PC-3 (cell line): ENCODE data around the gene FAM47E. TPM values are rescaled to one million over a fixed set of nuclear protein-coding genes. Genes with fewer than 3 reads are reported as not detected.

ENCODE experiments used
- ATAC-seq: fragments of 200-7000 bp; cut with Tn5 transposase; 2 replicates; pipeline ENCODE4 v1.9.1; 2020; ENCODE audit warnings: mild to moderate bottlenecking, moderate library complexity
- BruUV-seq: library from RNA; stranded (reverse); fragments of 400-500 nt; replicated peaks from 2 replicates; lab custom pipeline; 2021; lab: Mats Ljungman, UMichigan
- CTCF ChIA-PET: fragments of 300-600 bp; sonication (Branson Sonifier 250); formaldehyde crosslinking; loops from one replicate; lab custom pipeline; 2022; ENCODE audit warnings: antibody characterized with exemption; lab: Charles Lee
- POLR2A ChIA-PET: fragments of 300-600 bp; sonication (Branson Sonifier 250); formaldehyde crosslinking; loops from one replicate; lab custom pipeline; 2022; ENCODE audit warnings: antibody characterized with exemption; ENCODE audit not compliant: unreplicated experiment; lab: Charles Lee
- DNase-seq: peaks from one replicate; pipeline ENCODE4 v3.0.0-alpha.2; 2015
- H2AFZ ChIP-seq: fragments of 300-600 bp; sonication (generic); 2 replicates; pipeline ENCODE4 v1.6.0; 2016; ENCODE audit warnings: antibody characterized with exemption, low read length
- H3F3A ChIP-seq: fragments of 300-600 bp; sonication (generic); one replicate; pipeline ENCODE4 v1.6.0; 2017; ENCODE audit warnings: antibody characterized with exemption, low read length, control low read depth, mild to moderate bottlenecking; ENCODE audit not compliant: unreplicated experiment
- H3K27ac ChIP-seq: fragments of 300-600 bp; sonication (generic); 2 replicates; pipeline ENCODE4 v1.5.1; 2016; ENCODE audit warnings: mild to moderate bottlenecking, low read length
- H3K27me3 ChIP-seq: fragments of 300-600 bp; sonication (generic); 2 replicates; pipeline ENCODE4 v1.6.1; 2016; ENCODE audit warnings: low read length, mixed read lengths
- H3K36me3 ChIP-seq: fragments of 300-600 bp; sonication (generic); 2 replicates; pipeline ENCODE4 v1.6.1; 2016; ENCODE audit warnings: low read depth, mixed run types, low read length, mixed read lengths
- H3K4me1 ChIP-seq: fragments of 300-600 bp; sonication (generic); 2 replicates; pipeline ENCODE4 v1.5.1; 2016; ENCODE audit warnings: low read length; ENCODE audit not compliant: insufficient read depth
- H3K4me2 ChIP-seq: fragments of 300-600 bp; sonication (generic); 2 replicates; pipeline ENCODE4 v1.6.0; 2016; ENCODE audit warnings: low read length
- H3K4me3 ChIP-seq: fragments of 300-600 bp; sonication (generic); 2 replicates; pipeline ENCODE4 v1.5.1; 2016; ENCODE audit warnings: mild to moderate bottlenecking, low read length, mixed read lengths
- H3K79me2 ChIP-seq: fragments of 300-600 bp; sonication (generic); 2 replicates; pipeline ENCODE4 v1.6.1; 2017; ENCODE audit warnings: low read length, mixed read lengths
- H3K9ac ChIP-seq: fragments of 300-600 bp; sonication (generic); 2 replicates; pipeline ENCODE4 v1.6.0; 2016; ENCODE audit warnings: mild to moderate bottlenecking, low read length
- H3K9me2 ChIP-seq: fragments of 300-600 bp; sonication (generic); replicated peaks from 2 replicates; pipeline ENCODE4 v1.6.1; 2016; ENCODE audit warnings: mixed run types, low read length, mixed read lengths
- H3K9me3 ChIP-seq: fragments of 300-600 bp; sonication (generic); 2 replicates; pipeline ENCODE4 v1.6.1; 2016; ENCODE audit warnings: low read length, mixed read lengths
- H4K20me1 ChIP-seq: fragments of 300-600 bp; sonication (generic); 2 replicates; pipeline ENCODE4 v1.6.1; 2016; ENCODE audit warnings: low read length, mixed read lengths
- CTCF ChIP-seq: fragments of 300-600 bp; sonication (generic); conservative IDR thresholded peaks from 2 replicates; pipeline ENCODE4 v1.5.1; 2017; ENCODE audit warnings: antibody characterized with exemption, low read depth, mild to moderate bottlenecking, low read length
- EZH2 ChIP-seq: fragments of 300-600 bp; sonication (generic); IDR thresholded peaks from one replicate; pipeline ENCODE4 v1.6.1; 2017; ENCODE audit warnings: antibody characterized with exemption, mild to moderate bottlenecking, low read length; ENCODE audit not compliant: unreplicated experiment
- EZH2phosphoT487 ChIP-seq: fragments of 300-600 bp; sonication (generic); IDR thresholded peaks from 2 replicates; pipeline ENCODE4 v1.6.1; 2018; ENCODE audit warnings: mild to moderate bottlenecking, antibody characterized with exemption, low read length, borderline replicate concordance
- intact Hi-C: fragments of 100-400 bp; cut with micrococcal nuclease; formaldehyde crosslinking; loops from 2 replicates; pipeline ENCODE4 v1.9.0; 2023
- total RNA-seq: library from RNA; depleted of rRNA; stranded (reverse); fragments of >200 nt; gene quantifications from 2 replicates; pipeline ENCODE4 v1.2.3, GENCODE V29; 2014

FAM47E gene
- total RNA-seq, 1 experiment from 2014 or later: 0.91 TPM

- Histone ChIP-seq H3K9me2 (no peaks in the 10 kb centered on the region), H3K27me3 (no peaks in the 10 kb centered on the region), H3K79me2 (peaks cover 45% of the 10 kb centered on the region), H3K4me1 (peaks cover 39% of the 10 kb centered on the region), H2AFZ (peak overlapping the region; percentile 92), H3K4me2 (peak overlapping the region; percentile 81), H4K20me1 (no peaks in the 10 kb centered on the region), H3K27ac (no peak overlapping the region), H3F3A (no peaks in the 10 kb centered on the region), H3K36me3 (peaks cover 3% of the 10 kb centered on the region; the same call in 1 of the 2 replicates), H3K9ac (peak overlapping the region; percentile 89), H3K4me3 (peak overlapping the region; percentile 99), H3K9me3 (no peaks in the 10 kb centered on the region)
- POLR2A ChIA-PET: interaction anchor here (0.5 to 0.7 kb wide), 2 partner anchors 41 to 90 kb away, joined by 3 read pairs; no protein-coding TSS in a partner anchor
- no TSS peak for BruUV-seq
- intact Hi-C loops: loop anchor here (10.0 kb wide), 3 partner anchors 70 to 200 kb away; partner anchors contain the start of gene SCARB2
- TF ChIP-seq EZH2phosphoT487: no peak
- CTCF ChIA-PET: interaction anchor here (0.7 kb wide), 1 partner anchor 200 kb away, joined by 3 read pairs; no protein-coding TSS in a partner anchor
- ATAC-seq: no peak
- DNase-seq: no peak
These were observed 53.6 kb downstream of the FAM47E start for GRCh38 chr4:76305033-76305687.

DNA sequence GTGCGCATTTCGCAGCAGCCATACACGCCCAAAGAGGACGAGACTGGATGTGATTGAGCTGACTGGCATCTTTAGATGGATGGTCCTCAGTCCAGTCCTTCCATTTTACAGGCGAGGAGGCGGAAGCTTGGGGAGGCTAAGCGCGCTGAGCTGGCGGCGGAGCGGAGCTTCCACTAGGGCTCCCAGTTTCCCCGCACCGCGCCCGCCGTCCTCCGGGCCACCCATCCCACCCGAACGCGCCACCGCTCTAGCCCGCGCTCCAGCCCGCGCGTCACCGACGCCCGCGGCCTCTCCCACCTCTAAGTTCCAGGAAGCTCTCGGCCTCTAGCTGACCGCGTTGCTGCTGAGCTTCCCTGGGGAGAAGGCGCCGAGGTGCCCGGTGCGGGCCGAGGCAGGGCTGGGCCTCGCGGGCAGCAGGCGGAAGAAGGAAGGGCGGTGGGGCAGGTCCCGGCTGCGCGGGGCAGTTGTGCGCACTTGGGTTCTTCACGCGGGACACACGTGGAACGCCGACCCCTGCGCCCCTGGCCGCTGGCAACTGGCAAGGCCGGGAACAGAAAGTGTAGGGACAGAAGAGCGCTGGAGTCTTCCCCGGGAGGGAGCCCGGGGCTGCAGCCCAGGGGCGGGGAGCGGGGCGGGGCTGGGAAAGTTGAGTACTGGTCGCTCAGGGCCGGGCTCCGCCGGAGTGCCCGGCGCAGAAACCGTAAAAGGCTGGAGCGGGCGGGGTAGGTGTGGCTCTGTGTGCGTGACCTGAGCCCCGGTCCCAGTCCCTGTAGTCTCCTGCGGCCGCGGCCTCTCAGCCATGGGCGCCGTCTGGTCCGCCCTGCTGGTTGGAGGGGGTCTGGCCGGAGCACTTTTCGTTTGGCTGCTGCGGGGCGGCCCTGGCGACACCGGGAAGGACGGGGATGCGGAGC is 54.7 kb downstream of the FAM47E start, which contains the start of gene STBD1:
TSS of gene STBD1 (plus strand) at position 763 of the 911 bp plus-strand sequence. CDS start at position 800, 37 bp downstream.
- Histone ChIP-seq H3K9ac (peak within 1 kb of the TSS; percentile 89), H3K27ac (peak within 1 kb of the TSS; percentile 83), H3K79me2 (peaks cover 45% of the 10 kb centered on the region), H3K4me1 (peaks cover 29% of the 10 kb centered on the region), H3K9me2 (no peaks in the 10 kb centered on the region), H3K36me3 (peaks cover 3% of the 10 kb centered on the region; the same call in 1 of the 2 replicates), H4K20me1 (no peaks in the 10 kb centered on the region), H2AFZ (peak within 1 kb of the TSS; percentile 92), H3K4me3 (peak within 1 kb of the TSS; percentile 99), H3K4me2 (peak within 1 kb of the TSS; percentile 81), H3F3A (no peaks in the 10 kb centered on the region), H3K27me3 (no peaks in the 10 kb centered on the region), H3K9me3 (no peaks in the 10 kb centered on the region)
- no TSS peak for BruUV-seq
- TF ChIP-seq EZH2: no peak
- TF ChIP-seq CTCF: no peak
- no peak for TF ChIP-seq EZH2phosphoT487
- ChIA-PET POLR2A (interaction anchor here (0.5 to 0.7 kb wide), 2 partner anchors 40 to 91 kb away, joined by 3 read pairs; no protein-coding TSS in a partner anchor), CTCF (interaction anchor here (0.6 to 1.2 kb wide), 3 partner anchors 28 to 126 kb away, joined by 3 to 5 read pairs (median 4); no protein-coding TSS in a partner anchor)
- intact Hi-C loops: loop anchor here (1.0 to 10.0 kb wide), 5 partner anchors 55 to 199 kb away; partner anchors contain the start of genes FAM47E and SCARB2
- DNase-seq (peak; percentile 71), ATAC-seq (peak; percentile 79)
